ENCODE data around the gene MUS81. TPM values are rescaled to one million over a fixed set of nuclear protein-coding genes. Genes with fewer than 3 reads are reported as not detected.

Gene MUS81
- total and polyA plus RNA-seq, 2 of the 13 experiments (the other 11 are each of a cell fraction or from before 2014, with no cell fraction given): 25.6 to 30.2 TPM

- no peak for TF ChIP-seq ZUFSP (CRISPR knock-in tag; IDR thresholded peaks at IDR 0.05; ENCODE audit: borderline replicate concordance)
- TF ChIP-seq SAP130 (CRISPR knock-in tag; IDR thresholded peaks at IDR 0.05; ENCODE audit: low read depth): peak; percentile 83
- no peak for TF ChIP-seq ZSCAN25 (CRISPR knock-in tag; IDR thresholded peaks at IDR 0.05)
- 0 out of 2 replicates have a peak, but pooled peaks have one; percentile 29 for TF ChIP-seq ZNF703 (CRISPR knock-in tag; IDR thresholded peaks at IDR 0.05; ENCODE audit: borderline replicate concordance)
- no peak for TF ChIP-seq GRHL1 (CRISPR knock-in tag; conservative IDR thresholded peaks at IDR 0.05)
- no peak for TF ChIP-seq HOXD1 (CRISPR knock-in tag; IDR thresholded peaks at IDR 0.05)
- no peak; the same call in 1 of the 2 replicates for TF ChIP-seq ZNF598 (CRISPR knock-in tag; IDR thresholded peaks at IDR 0.05; ENCODE audit: borderline replicate concordance)
- no peak; the same call in 1 of the 2 replicates for TF ChIP-seq CCDC6 (CRISPR knock-in tag; IDR thresholded peaks at IDR 0.05)
- peak; percentile 54; the same call in 1 of the 2 replicates for TF ChIP-seq LBX2 (CRISPR knock-in tag; IDR thresholded peaks at IDR 0.05; ENCODE audit: borderline replicate concordance)
- peak; percentile 51; the same call in 1 of the 2 replicates for TF ChIP-seq IRF9 (CRISPR knock-in tag; IDR thresholded peaks at IDR 0.05; ENCODE audit: borderline replicate concordance)
- TF ChIP-seq GPBP1L1 (CRISPR knock-in tag; IDR thresholded peaks at IDR 0.05): no peak
- TF ChIP-seq ZBTB7B (CRISPR knock-in tag; IDR thresholded peaks at IDR 0.05): peak; percentile 97
- TF ChIP-seq ZBTB10 (CRISPR knock-in tag; IDR thresholded peaks at IDR 0.05; ENCODE audit: borderline replicate concordance): 0 out of 2 replicates have a peak, but pooled peaks have one; percentile 29
- TF ChIP-seq NCOR1 (IDR thresholded peaks at IDR 0.05; ENCODE audit: borderline replicate concordance, low read length): no peak
- peak; percentile 51 for TF ChIP-seq TAF1 (CRISPR knock-in tag; IDR thresholded peaks at IDR 0.05)
- TF ChIP-seq NR2F6 (IDR thresholded peaks at IDR 0.05): no peak
- no peak; the same call in 1 of the 2 replicates for TF ChIP-seq NR2F6 (CRISPR knock-in tag; IDR thresholded peaks at IDR 0.05)
- no peak for TF ChIP-seq THYN1 (CRISPR knock-in tag; IDR thresholded peaks at IDR 0.05; ENCODE audit: borderline replicate concordance, low read depth)
- no peak for TF ChIP-seq ZC3H4 (CRISPR knock-in tag; IDR thresholded peaks at IDR 0.05; ENCODE audit: borderline replicate concordance)
- TF ChIP-seq DR1 (CRISPR knock-in tag; IDR thresholded peaks at IDR 0.05): no peak; the same call in 1 of the 2 replicates
These were observed 39.3 kb downstream of the MUS81 start (continued) for GRCh38 chr11:65899356-65900124.

Data from HepG2 (cell line).